ENCODE results near the gene KCNH4.

Gene KCNH4

DNA sequence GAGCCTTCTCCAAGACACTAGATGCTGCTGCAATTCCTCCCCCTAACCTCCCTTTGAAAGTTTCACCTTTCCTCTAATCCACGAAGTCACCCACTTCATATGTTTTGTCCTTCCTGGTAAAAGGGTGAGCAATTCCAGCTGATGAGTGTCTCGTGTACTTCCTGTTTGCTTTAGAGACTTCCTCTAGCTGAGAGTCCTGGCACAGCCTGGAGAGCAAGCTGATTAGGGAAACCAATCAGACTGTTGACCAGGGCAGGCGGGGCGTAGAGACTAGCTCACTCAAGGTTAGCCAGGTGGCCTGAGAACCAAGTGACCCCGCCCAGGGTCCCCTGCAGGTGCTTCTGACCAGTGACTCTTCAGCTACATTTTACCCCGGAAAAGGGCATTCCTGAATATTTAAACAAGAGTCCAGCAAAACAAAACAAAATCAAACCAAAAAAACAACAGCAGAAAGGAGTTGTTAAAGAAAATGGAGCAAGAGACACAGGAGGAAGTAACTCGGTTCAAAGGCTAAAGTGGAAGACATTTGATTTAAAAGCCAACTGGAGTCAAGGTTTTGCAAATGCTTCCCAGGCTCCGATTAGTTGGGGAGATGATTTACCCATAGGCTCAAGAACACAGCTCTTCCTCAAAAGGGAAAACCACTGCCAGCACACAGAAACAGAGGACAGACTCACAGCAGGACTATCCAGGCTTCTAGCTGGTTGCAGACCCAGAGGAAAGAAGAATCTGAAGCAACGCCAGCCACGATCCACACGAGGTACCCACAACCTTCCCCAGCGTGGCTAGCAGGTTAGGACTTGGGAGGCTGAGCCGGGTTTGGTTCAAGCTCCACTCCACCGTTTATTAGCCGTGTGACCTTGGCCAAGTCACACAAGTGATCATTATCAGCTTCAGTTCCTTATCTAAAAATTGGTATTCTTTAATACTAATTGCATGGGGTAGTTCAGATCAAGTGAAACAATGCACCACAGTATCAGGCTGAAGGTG, 45.0 kb downstream of the KCNH4 start:
- DNase-seq: peak; percentile 29

DNA sequence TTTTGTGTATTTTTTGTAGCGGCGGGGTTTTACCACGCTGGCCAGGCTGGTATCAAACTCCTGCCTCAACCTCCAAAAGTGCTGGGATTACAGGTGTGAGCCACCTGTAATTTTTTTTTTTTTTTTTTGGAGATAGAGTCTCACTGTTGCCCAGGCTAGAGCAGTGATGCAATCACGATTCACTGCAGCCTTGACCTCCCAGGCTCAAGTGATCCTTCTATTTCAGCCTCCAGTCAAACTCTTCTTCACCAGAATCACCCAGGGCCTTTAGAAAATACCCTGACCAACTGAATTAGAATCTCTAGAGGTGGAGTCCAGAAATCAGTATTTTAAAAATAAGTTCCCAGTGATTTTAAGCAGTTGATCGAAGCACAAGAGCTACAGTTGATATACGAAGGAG, 45.8 kb downstream of the KCNH4 start:
- no peak for DNase-seq

DNA sequence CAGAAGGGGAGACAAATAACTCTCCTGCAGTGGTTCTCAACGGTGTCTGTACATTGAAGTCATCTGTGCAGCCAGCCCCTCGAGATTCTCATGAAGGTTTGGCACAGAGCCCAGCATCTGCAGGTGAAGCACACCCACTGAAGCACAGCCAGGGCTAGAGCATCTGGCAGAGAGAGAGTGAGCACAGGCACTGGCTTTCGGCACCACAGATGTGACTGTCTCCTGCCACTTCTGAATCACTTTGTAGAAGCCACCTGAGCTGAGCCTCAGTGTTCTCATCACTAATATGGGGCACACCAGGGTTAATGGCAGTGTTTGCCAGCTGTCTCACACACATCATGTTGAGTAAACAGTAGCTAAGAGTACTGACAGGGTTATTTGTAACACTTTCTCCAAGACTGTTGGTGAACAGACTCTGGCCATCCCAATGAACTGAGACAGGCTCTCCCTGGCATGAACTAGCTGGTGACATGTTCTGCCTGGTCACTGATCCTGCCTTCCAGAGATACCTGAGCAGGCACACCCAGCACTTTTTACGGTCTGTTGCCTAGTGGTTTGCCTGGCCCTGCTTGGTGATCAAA, 47.4 kb downstream of the KCNH4 start:
- DNase-seq: no peak

DNA sequence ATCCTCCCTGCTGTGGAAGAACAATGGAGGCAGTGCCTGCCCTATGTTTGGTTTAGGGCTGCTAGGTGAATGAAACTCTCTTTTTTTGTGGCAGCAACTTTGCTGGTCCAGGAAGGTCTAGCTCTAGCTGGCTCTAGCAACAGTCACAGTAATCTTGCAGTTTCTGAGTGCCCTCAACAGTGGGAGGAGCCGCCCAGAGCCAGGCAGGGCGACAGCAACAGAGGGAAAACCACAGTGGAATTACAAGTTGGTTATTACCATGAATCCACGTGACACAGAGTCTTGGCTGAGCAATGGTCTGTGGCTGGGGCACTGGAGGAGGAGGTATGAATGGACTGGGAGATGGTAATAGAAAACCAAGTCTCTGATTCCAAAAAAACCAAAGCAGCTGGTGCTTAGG, 48.0 kb downstream of the KCNH4 start:
- DNase-seq: peak; percentile 61

DNA sequence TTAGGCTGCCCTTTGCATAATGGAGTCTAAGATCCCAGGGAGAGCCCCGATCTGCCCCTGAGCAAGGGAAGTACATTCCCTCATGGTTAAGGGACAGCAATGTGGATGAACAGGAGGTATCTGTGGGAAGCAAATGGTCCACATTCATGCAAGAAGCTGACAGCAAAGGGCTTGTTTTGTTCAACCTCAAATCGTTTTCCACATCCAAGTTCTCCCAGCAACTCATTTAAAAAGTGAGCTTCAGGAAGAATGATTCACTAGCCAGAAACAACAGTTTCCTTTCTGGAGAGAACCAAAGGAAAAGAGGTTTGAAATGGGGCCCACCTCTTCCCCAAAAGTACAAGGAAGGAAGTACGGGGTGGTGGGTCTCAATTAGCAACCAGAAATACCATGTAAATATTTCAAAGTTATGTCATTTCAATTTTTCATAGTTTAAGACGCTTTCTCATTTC, 48.9 kb downstream of the KCNH4 start:
- peak; percentile 7 for DNase-seq

DNA sequence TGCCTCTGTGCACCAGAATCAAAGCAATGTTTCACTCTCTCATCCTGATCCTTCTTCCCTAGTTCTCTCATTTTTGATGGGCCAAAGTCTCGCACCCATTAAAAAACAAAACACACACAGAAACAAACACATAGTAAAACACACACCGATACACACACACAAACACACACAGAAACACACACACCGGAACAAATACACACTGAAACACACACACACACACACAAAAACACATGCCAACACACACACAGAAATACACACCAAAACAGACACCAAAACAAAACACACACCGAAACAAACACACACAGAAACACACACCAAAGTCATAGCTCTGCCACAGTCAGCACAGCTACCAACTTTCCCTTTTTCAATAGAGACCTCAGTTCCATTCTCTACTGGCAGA, 49.7 kb downstream of the KCNH4 start:
- DNase-seq: no peak

DNA sequence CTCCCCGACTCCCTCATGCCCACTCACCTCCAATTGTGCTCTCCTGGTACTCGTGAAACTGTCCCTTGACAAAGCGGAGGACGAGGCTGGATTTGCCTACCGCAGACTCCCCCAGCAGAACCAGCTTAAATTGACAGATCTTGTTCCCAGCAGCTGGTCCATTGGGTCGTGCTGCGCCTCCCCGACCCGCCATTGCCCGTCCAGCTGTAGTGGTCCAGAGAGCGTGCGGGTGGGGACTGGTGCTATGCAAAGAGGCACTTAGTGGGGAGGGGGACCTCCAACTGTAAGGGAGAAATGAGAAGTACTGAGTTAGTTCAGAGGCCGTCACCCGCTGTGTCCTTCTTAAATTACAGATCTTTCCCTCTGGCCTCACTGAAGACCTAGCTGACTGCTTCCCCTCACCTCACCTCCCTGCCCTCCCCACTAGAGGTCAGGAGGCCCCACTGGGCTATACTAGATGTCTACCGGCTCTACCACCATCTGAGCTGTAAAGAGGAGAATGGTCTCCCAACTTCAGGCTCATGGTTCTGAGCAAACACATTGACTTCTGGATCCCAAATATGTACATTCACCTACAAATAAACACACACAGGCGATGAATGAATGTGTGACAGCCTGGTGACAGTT, 50.5 kb downstream of the KCNH4 start:
- DNase-seq: no peak

DNA sequence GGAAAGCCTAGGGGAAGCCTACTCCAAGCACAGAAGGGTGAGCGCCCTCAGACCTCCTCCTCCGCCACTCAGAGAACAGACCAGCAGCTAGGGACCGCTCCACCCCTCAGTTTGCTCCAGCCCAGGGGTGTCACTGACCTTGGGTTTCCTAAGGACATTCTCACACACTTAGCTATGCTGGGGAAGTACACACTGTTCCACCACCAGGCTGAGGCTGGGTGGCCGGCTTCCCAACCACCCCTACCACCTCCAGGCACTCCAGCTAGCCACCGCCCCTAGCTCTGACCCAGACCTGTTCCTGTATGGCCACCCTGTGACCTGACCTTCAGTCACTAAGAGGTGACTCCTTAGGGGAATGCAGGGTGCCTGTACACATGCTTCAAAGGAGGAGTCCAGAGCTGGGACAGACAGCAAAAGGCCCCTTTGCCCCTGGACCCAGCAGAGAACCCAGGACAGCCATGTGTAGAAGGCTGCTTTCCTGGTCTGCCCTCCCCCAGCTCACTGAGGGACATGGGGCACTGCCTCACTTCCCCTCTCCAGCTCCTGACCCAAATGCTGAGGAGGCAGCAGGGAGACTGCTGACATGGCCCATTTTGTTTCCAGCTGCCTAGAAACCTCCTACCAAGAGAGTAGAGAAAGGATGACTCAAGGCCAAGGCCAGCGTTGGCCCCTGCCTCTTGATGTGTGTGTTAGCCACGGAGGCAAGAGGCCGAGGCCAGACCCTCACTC, 51.7 kb downstream of the KCNH4 start:
- no peak for DNase-seq

DNA sequence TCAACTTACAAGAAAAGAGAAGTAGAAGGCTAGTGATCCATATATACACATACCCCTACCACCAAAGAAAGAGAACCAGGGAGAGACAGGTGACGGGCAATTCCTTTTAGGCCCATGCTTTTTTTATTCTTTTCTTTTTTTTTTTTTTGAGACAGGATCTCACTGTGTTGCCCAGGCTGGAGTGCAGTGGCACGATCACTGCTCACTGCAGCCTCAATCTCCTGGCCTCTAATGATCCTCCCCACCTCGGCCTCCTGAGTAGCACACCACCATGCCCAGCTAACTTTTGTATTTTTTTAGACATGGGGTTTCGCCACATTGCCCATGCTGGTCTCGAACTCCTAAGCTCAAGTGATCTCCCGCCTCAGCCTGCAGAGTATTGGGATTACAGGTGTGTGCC, 53.5 kb downstream of the KCNH4 start:
- no peak for DNase-seq

DNA sequence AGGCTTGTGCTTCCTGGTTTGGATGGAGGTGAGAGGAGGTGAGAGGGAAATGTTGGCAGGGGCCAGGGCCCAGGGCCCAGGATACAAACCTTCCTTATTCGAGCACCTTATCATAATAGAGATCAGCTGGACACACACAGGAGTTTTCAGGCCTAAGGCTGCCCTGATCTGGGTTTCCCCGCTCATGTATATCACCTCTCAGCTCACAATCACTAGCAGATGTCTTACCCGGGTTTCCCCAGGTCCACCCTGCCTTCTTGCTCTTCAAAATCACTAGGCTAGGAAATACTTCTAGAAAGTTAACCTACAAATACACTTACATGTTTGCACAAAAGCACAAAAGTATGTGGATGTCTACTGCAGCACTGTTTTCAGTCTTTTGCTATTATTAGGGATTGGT, 54.1 kb downstream of the KCNH4 start:
- no peak for DNase-seq

DNA sequence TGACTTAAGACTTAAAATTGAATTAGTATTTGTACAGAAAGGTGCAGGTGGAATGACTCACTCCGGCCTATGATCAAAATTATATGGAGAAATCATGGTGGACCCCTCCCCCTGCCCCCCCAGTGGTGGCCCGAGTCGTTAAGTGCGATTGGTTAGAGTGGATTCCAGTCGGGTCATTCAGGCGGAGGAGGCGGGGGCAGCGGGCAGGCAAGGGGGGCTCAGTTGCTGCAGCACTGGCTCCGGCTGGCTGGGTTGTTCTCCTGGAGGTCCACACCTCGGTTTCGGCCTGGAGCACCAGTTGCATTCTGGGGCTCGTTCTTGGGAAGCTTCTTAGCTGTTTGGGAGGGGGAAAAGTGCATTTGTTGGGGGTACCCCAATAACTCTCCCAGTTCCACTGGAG, 55.4 kb downstream of the KCNH4 start:
- DNase-seq: no peak

DNA sequence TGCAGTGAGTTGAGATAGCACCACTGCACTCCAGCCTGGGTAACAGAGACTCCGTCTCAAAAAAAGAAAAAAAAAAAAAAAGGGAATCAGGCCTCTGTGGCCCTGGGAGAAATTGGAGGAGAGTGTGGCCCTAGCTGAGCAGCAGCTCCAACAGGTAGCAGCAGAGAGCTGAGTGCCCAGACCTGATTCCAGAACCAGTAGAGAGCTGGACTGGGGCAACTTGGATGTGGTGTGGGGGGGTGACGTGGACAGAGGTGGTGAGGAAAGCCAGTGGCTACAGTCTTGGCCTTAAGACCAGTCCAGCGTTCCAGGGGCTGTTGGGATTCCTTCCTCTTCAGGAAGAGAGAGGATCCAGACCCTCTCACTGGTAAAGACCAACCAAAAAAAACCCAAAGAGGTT, 56.7 kb downstream of the KCNH4 start:
- no peak for DNase-seq

DNA sequence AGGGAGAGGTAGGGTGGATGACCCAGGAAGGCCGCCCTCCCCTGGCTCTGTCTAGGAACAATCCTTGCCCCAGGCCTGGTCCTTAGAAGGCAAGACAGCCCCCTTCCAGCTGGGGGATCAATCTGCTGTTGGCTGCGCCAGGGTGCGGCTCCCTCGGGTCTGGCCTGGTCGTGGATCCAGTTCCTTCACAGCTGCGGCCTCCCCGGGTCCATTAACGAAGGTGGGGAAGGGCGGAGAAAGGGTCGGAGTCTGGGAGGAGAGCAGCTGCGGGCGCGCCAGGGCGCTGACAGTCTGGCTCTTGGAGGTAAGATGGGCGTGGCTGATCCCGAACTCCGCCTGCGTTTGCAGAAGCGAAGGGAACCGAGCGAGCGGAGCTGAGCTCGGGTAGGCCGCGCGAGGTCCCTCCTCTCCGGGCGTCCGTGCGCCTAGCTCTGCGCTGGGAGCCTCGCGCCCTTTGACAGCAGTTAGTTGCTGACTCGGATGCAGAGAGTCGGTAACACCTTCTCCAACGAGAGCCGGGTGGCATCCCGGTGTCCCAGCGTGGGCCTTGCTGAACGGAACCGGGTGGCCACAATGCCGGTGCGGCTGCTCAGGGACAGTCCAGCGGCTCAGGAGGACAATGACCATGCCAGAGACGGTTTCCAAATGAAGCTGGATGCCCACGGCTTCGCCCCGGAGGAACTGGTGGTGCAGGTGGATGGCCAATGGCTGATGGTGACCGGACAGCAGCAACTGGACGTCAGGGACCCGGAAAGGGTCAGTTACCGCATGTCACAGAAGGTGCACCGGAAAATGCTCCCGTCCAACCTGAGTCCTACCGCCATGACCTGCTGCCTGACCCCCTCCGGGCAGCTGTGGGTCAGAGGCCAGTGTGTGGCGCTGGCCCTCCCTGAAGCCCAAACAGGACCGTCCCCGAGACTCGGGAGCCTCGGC, 58.3 kb downstream of the KCNH4 start, which contains the start of gene HSPB9:
HSPB9 (plus strand) TSS at position 434 of the 933 bp plus-strand sequence; CDS start at position 481, 47 bp downstream.
- DNase-seq: no peak

DNA sequence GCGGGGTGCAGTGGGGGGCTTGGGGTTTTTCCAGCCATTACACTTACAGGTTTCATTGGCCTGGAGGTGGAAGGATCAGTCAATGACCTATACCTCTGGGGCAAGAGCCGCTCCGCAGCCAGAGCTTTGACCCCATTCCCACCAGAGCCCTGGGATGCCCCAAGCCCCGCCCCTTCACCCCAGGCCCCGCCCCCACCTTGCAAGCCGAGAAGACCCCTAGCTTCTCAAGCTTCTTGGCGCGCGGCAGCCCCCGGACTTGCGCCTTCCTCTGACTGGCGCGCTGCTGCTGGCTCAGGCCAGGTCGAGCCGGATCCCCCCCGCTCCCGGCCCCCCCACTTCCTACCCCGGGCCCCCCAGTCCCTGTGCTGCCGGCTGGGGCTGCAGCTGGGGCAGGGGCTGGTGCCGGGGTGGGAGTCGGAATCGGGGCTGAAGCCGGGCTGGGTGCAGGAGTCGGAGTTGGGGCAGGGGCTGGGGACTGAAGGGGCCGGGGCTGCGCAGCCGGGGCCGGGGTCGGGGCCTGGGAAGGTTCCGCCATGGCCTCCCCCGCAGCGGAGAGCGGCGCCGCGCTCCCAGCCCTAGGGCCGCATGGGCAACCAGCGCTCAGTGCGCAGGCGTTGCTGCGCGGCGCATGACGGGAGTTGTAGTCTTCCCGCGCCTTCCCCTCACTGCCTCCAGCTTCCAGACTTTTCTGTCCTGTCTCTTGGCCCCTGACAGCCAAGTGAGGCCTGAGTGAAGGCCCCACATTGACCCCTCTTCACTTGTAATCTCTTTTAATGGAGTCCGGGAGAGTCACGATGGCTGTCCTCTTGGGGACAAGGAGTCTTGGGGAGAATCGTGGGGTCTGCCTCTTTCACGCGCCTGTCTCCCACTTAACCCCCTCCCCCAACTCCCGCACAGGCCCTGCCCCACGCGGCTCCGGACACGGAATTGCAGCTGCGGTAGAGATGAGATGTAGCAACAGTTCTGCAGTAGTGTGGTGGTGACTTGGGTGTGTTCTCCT, 59.9 kb downstream of the KCNH4 start, which contains the start of gene KAT2A:
KAT2A (minus strand) TSS at position 598 of the 1,000 bp plus-strand sequence; CDS start at position 535, 63 bp downstream.
- peak; percentile 52 for DNase-seq

DNA sequence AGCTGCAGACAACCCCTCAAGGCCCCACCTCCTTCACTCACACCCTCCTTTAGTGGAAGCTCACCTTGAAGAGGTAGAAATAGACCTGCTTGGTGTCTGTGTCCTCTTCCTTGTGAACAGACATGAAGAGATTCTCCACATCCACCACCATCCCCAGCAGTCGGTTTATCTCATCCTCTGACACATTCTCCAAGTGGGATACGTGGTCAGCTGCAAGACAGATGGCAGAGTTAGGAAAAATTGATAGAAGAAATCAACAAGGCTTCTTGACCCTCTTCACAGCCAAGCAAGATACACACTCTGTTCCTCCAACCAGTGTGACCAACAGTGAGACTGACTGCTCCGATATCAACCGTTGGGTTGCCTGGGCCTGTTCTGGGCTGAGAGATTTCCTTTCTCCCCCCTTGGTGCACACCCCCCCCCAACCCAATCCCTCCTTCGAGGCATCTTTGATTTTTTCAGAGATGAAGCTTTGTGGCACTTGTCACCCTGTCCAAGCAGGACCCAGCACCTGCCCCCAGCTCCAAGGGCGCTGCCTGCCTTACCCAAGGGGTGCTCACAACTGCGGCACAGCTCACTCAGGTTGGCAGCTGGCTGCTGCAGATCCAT, 60.7 kb downstream of the KCNH4 start:
- DNase-seq: no peak

DNA sequence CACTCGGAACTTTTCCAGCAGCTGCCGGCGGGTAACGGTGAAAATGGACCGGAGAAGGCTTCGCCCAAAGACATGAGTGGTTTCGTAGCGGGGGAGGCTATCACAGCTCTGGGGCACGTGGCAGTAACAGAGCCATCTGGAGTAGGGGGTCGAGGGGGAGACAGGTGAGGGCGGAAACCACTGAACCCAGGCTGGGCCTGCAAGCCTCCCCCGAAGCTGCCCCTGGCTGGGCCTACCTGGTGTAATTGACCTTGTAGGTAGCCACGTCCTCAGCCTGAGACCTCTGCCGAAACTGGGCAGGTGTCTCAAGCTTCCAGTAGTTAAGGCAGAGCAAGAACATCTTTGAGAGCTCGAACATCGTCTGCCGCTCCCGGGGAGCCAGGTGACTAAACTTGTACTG, 61.6 kb downstream of the KCNH4 start:
- DNase-seq: no peak

DNA sequence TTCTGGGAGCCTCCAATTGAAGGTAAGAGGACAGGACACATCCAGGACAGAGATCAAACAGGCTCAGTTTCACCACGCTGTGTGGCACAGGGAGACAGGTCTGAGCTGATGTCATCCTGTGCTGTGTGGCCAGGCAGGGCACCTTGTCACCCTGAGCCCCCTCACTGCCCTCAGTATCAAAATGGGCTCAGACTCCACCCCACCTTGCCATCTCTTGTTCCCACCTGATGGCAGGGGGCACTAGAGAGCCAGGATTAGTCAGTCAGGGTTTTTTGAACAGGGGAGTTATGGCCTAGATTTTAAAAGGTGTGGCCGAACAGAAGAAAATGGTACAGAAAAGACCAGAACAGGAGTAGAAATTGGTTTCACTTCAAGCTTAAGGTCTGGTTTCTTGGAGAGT, 62.4 kb downstream of the KCNH4 start:
- DNase-seq: no peak

DNA sequence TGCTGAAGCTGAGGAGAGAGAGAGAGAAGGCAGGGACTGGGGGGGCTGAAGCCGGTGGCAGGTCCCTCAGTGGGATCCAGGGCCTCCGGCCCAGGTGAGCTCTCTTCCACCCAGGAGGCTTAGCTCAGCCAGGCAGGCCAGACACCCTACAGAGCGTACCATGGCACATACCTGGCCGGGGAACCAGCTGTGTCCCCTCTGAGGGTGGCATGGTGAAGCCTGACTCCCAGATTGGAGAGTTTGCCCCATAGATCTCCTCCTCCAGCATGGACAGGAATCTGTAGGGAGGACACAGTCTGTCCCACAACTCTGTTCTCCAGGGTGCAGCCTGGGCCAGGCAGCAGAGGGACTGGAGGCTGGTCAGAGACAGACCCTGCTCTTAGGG, 62.8 kb downstream of the KCNH4 start:
- no peak for DNase-seq

DNA sequence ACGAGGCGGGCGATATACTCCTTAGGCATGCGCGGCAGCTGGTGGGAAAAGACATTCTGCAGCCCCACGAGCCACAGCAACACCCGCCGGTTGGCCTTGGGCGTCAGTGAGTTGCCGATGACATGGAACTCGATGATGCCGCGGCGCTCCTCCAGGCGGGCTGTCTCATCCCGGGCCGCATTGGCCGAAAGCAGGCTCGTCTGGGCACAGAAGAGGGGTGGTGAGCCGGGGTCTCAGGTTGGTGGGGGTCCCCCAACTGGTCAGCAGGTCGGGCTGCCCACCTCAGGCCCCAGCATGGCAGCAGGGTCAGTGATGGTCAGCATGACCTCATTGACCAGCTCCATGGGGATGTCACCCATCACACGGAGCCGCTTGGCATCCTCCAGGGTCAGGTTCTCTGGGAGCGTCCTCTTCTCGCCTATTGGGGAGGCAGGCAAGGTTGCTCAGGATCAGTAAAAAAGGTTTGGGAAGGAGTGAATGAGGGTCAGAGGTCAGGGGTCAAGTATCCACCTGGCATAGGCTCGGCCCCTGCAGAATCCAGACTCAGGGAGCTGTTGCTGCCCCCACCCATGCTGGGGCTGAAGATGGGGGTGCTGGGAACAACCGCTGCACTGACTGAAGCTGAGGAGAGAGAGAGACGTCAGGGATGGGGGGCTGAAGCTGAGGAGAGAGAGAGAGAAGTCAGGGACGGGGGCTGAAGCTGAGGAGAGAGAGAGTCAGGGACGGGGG, 63.4 kb downstream of the KCNH4 start:
- no peak for DNase-seq

Data from GF-D8 (cell line).